ENCODE measurements around the gene ABITRAM. TPM values are rescaled to one million over a fixed set of nuclear protein-coding genes. Genes with fewer than 3 reads are reported as not detected.
A peak's percentile ranks its signal among the peaks of the same experiment; 100 is the strongest.

Gene ABITRAM
- total RNA-seq, 4 donors from 2014 or later = 5.6 to 14.4 (median 9.4) TPM

DNA sequence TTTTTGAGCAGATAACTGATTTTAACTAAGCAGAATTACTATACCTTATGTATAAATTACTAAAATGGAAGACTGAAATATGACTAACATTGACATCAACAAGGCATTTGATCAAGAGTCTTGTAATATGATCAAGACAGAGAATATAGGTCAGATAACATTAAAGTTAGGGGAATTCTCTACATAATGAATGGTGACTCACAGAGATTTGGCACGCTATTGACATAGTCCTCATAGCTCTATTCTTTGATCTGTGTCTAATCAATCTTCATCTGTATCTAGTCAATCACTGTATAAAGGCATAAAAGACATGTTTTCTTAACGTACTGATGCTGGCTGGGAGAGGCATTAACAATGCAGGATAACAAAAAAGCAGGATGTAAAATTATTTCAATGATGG lies 17.4 kb downstream of the ABITRAM start:
- in situ Hi-C loops (cut with MboI; ENCODE audit: low pct_ligation_motif_present in 1 of 4, low pct_unique_long_range_greater_than_20kb in 1 of 4, low sequenced_read_pairs in 3 of 4) = loop anchor here in 1 of 4 donors (25.0 kb wide), 1 partner anchor 89 kb away; the partner anchor contains the start of genes ACTL7A and ACTL7B
- intact Hi-C loops (cut with DNase I; ENCODE audit: low total_unique reads) = no loop called here
- H3K4me1 ChIP-seq = peaks cover 0 to 6% (median 1%) of the 10 kb centered on the region in 4 donors
- H3K36me3 ChIP-seq = no peaks in the 10 kb centered on the region
- no peak for DNase-seq
- no peaks in the 10 kb centered on the region for H3K9me3 ChIP-seq
- TF ChIP-seq POLR2AphosphoS5 (IDR thresholded peaks at IDR 0.05) = no peak
- no peak for TF ChIP-seq POLR2A (IDR thresholded peaks at IDR 0.05)
- TF ChIP-seq, protein P1, sequence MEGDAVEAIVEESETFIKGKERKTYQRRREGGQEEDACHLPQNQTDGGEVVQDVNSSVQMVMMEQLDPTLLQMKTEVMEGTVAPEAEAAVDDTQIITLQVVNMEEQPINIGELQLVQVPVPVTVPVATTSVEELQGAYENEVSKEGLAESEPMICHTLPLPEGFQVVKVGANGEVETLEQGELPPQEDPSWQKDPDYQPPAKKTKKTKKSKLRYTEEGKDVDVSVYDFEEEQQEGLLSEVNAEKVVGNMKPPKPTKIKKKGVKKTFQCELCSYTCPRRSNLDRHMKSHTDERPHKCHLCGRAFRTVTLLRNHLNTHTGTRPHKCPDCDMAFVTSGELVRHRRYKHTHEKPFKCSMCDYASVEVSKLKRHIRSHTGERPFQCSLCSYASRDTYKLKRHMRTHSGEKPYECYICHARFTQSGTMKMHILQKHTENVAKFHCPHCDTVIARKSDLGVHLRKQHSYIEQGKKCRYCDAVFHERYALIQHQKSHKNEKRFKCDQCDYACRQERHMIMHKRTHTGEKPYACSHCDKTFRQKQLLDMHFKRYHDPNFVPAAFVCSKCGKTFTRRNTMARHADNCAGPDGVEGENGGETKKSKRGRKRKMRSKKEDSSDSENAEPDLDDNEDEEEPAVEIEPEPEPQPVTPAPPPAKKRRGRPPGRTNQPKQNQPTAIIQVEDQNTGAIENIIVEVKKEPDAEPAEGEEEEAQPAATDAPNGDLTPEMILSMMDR (IDR thresholded peaks at IDR 0.05) = no peak
- no peak for TF ChIP-seq EP300 (IDR thresholded peaks at IDR 0.05; ENCODE audit: low read depth)
- H3K4me3 ChIP-seq = no peak overlapping the region
- WGBS, 2 donors (ENCODE audit: low coverage in 1 of 2) = 83 to 86% methylated on average over 2 of the region's 2 CpGs
- no peak overlapping the region for H3K27ac ChIP-seq
- H3K27me3 ChIP-seq = no peaks in the 10 kb centered on the region

DNA sequence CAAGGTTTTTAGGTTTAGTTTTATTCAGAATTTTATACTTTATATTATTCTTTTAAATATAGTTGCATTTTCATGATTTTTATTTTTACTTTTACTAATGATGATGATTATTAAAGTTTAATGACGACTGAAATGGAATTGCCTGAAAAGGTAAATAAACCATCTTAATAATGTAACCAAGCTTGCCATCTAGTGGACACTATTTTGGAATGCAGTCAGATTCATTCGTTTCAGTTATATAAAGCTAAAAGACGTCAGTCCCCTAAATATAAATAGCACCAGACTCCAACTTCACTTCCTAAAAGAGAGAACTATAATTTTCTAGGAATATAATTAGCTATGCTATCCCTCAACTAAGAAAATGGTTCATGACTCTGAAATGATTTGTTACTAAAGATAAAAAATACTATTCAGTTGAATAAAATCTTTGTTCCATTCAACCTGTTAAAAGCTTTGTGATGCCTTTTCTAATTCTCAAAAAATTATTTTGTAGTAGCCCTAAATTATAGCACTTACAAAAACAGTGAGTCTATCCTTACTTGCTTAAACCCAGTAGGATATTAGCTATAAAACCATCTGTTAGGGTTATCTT lies 19.9 kb downstream of the ABITRAM start:
- Histone ChIP-seq H3K9me3 (no peaks in the 10 kb centered on the region), H3K4me3 (no peak overlapping the region), H3K4me1 (peaks cover 0 to 6% (median 1%) of the 10 kb centered on the region in 4 donors), H3K27me3 (no peaks in the 10 kb centered on the region), H3K27ac (peak overlapping the region in 1 of 4 donors; percentile 1), H3K36me3 (no peaks in the 10 kb centered on the region)
- no peak for TF ChIP-seq EP300 (IDR thresholded peaks at IDR 0.05; ENCODE audit: low read depth)
- TF ChIP-seq, protein P1 (IDR thresholded peaks at IDR 0.05) = peak; percentile 54 to 67 (median 63)
- intact Hi-C loops (cut with DNase I; ENCODE audit: low total_unique reads) = no loop called here
- WGBS, 2 donors (ENCODE audit: low coverage in 1 of 2) = 0 to 2% methylated on average over 3 of the region's 3 CpGs
- no peak for DNase-seq
- in situ Hi-C loops (cut with MboI; ENCODE audit: low pct_ligation_motif_present in 1 of 4, low pct_unique_long_range_greater_than_20kb in 1 of 4, low sequenced_read_pairs in 3 of 4) = loop anchor here in 1 of 4 donors (25.0 kb wide), 1 partner anchor 92 kb away; the partner anchor contains the start of genes ACTL7A and ACTL7B

DNA sequence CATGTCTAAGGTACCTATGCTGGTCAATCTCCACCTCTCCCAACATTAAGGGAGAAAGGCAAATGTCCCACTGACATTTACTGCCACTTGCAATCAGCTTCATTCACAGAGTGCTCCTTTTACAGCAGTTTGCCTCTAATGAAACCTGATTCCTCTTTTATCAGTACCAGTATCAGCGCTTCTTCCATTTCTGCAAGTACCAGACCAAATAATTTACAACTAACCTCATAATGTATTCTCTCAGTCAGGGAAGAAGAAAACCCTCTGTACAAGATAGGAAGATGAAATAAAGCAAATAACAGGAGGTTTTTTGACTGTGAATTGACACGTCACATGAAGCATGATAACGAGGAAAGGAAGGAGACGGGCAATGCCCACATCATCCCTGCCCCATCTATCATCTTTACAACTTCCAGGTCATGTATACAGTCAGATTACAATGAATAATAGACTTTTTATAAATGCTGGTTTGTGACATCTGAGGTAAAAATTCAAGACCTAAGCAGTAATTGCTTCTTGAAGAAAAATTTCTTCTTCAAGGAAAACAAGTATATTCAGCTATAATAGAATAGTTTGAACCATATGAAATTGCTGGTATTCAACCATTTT lies 21.9 kb downstream of the ABITRAM start:
- in situ Hi-C loops (cut with MboI; ENCODE audit: low pct_ligation_motif_present in 1 of 4, low pct_unique_long_range_greater_than_20kb in 1 of 4, low sequenced_read_pairs in 3 of 4) (loop anchor here in 1 of 4 donors (25.0 kb wide), 1 partner anchor 94 kb away; the partner anchor contains the start of genes ACTL7A and ACTL7B), intact Hi-C loops (cut with DNase I; ENCODE audit: low total_unique reads) (no loop called here)
- no peak for DNase-seq
- no peak overlapping the region for H3K27ac ChIP-seq
- H3K9me3 ChIP-seq = no peaks in the 10 kb centered on the region
- 76 to 83% methylated on average over 4 of the region's 4 CpGs for WGBS, 2 donors (ENCODE audit: low coverage in 1 of 2)
- H3K36me3 ChIP-seq = no peaks in the 10 kb centered on the region
- H3K27me3 ChIP-seq = no peaks in the 10 kb centered on the region
- H3K4me3 ChIP-seq = no peak overlapping the region
- peaks cover 0 to 6% (median 1%) of the 10 kb centered on the region in 4 donors for H3K4me1 ChIP-seq
- TF ChIP-seq, protein P1 (IDR thresholded peaks at IDR 0.05) = no peak
- TF ChIP-seq POLR2A (IDR thresholded peaks at IDR 0.05) = no peak
- TF ChIP-seq POLR2AphosphoS5 (IDR thresholded peaks at IDR 0.05) = no peak
- TF ChIP-seq EP300 (IDR thresholded peaks at IDR 0.05; ENCODE audit: low read depth) = no peak

DNA sequence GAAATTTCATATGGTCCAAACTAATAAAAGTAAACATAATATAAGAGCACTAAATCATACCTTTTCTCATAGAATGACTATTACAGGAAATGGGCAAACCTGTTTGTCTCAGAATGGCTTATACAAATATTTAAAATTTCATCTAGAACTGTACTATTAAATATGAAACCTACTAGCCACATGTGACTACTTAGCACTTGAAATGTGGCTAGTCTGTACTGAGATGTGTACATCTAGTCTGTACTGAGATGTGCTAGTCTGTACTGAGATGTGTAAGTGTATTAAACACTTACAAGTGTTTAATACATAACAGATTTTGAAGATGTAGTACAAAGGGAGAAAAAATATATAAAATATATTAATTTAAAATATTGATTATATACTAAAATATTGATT lies 22.4 kb downstream of the ABITRAM start:
- Histone ChIP-seq H3K27ac (no peak overlapping the region), H3K27me3 (no peaks in the 10 kb centered on the region), H3K4me3 (no peak overlapping the region), H3K4me1 (peaks cover 0 to 6% (median 1%) of the 10 kb centered on the region in 4 donors), H3K36me3 (no peaks in the 10 kb centered on the region), H3K9me3 (no peaks in the 10 kb centered on the region)
- in situ Hi-C loops (cut with MboI; ENCODE audit: low pct_ligation_motif_present in 1 of 4, low pct_unique_long_range_greater_than_20kb in 1 of 4, low sequenced_read_pairs in 3 of 4) (loop anchor here in 1 of 4 donors (25.0 kb wide), 1 partner anchor 94 kb away; the partner anchor contains the start of genes ACTL7A and ACTL7B), intact Hi-C loops (cut with DNase I; ENCODE audit: low total_unique reads) (no loop called here)
- DNase-seq = no peak
- TF ChIP-seq POLR2A (IDR thresholded peaks at IDR 0.05) = no peak
- TF ChIP-seq, protein P1 (IDR thresholded peaks at IDR 0.05) = no peak
- no peak for TF ChIP-seq POLR2AphosphoS5 (IDR thresholded peaks at IDR 0.05)
- no peak for TF ChIP-seq EP300 (IDR thresholded peaks at IDR 0.05; ENCODE audit: low read depth)

Measured in transverse colon (tissue), 4 donors.